ENCODE measurements around the gene NSMF. TPM values are rescaled to one million over a fixed set of nuclear protein-coding genes. Genes with fewer than 3 reads are reported as not detected.

NSMF gene
- total and polyA plus RNA-seq, 10 of the 15 experiments (the other 5 are each of a cell fraction or from before 2014, with no cell fraction given): 0.13 to 44.3 (median 13.4) TPM

GRCh38 chr9:137422604-137423513 is 36.3 kb downstream of the NSMF start, which contains the start of the genes EXD3 and NOXA1 (continued):
- no peak for TF ChIP-seq BCLAF1 (IDR thresholded peaks at IDR 0.05)
- TF ChIP-seq SMARCA5 (IDR thresholded peaks at IDR 0.05): peak; percentile 93; the same call in 1 of the 2 replicates
- peak; percentile 67; the same call in 1 of the 2 replicates for TF ChIP-seq NKRF (conservative IDR thresholded peaks at IDR 0.05)
- TF ChIP-seq NBN (IDR thresholded peaks at IDR 0.05): no peak
- no peak for TF ChIP-seq ZZZ3 (IDR thresholded peaks at IDR 0.05; ENCODE audit: control insufficient read depth, insufficient read length, low read depth)
- no peak for TF ChIP-seq WRNIP1 (IDR thresholded peaks at IDR 0.05; ENCODE audit: borderline replicate concordance, low read depth, low read length)
- peak; percentile 90 for TF ChIP-seq RUNX3 (IDR thresholded peaks at IDR 0.05; ENCODE audit: low read length)
- no peak for TF ChIP-seq CUX1 (IDR thresholded peaks at IDR 0.05; ENCODE audit: insufficient replicate concordance, low read depth, low read length)
- TF ChIP-seq ZNF24 (IDR thresholded peaks at IDR 0.05): peak; percentile 58
- TF ChIP-seq ATF2 (IDR thresholded peaks at IDR 0.05; ENCODE audit: low read length): no peak
- TF ChIP-seq NR2F1 (conservative IDR thresholded peaks at IDR 0.05): peak; percentile 86
- peak; percentile 28 to 85; a peak in 2 of 4 replicates for TF ChIP-seq SRF (IDR thresholded peaks at IDR 0.05; ENCODE audit: low read depth in 2 of 2, low read length in 2 of 2)
- TF ChIP-seq SMAD5 (IDR thresholded peaks at IDR 0.05; ENCODE audit: low read depth): no peak
- no peak for TF ChIP-seq NFYA (IDR thresholded peaks at IDR 0.05; ENCODE audit: borderline replicate concordance, low read depth, low read length)
- TF ChIP-seq IRF5 (IDR thresholded peaks at IDR 0.05; ENCODE audit: borderline replicate concordance): no peak
- peak; percentile 55 for TF ChIP-seq MYC (IDR thresholded peaks at IDR 0.05; ENCODE audit: insufficient read depth, insufficient read length, insufficient replicate concordance, low read length, severe bottlenecking)
